Kidney epithelial cell (primary cell): ENCODE measurements around the gene PARN. TPM values are rescaled to one million over a fixed set of nuclear protein-coding genes. Genes with fewer than 3 reads are reported as not detected.
"Not testable (repeated sequence)": the region's sequence is repeated elsewhere in the genome, so short reads cannot be mapped to it uniquely, and the experiment has no call there.

ENCODE experiments used
- DNase-seq: peaks from one replicate; pipeline ENCODE4 v3.0.0-alpha.2; 2010; ENCODE audit warnings: low read depth
- H3K27me3 ChIP-seq: 2 replicates; pipeline ENCODE4 v1.6.0; 2011; ENCODE audit warnings: low read length; ENCODE audit not compliant: control insufficient read depth, insufficient read depth
- H3K36me3 ChIP-seq: 2 replicates; pipeline ENCODE4 v1.5.1; 2011; ENCODE audit warnings: low read length; ENCODE audit not compliant: control insufficient read depth, insufficient read depth
- H3K4me3 ChIP-seq: 2 replicates; pipeline ENCODE4 v1.5.1; 2011; ENCODE audit warnings: low read depth, mild to moderate bottlenecking, control low read depth, low read length
- CTCF ChIP-seq: IDR thresholded peaks from 2 replicates; pipeline ENCODE4 v1.5.1; 2011; ENCODE audit warnings: mild to moderate bottlenecking, moderate library complexity, low read length, control low read depth, inconsistent platforms; ENCODE audit not compliant: insufficient read depth, poor library complexity, severe bottlenecking
- total RNA-seq: library from RNA; depleted of rRNA; stranded (reverse); fragments of >200 nt; gene quantifications from 2 replicates; pipeline ENCODE4 v1.2.3, GENCODE V29; 2015

The PARN gene
- total RNA-seq, 1 donor from 2014 or later, result 28.0 TPM

- no peak overlapping the region for H3K4me3 ChIP-seq
- H3K36me3 ChIP-seq, result no peaks in the 10 kb centered on the region
- no peaks in the 10 kb centered on the region for H3K27me3 ChIP-seq
- no peak for TF ChIP-seq CTCF
- no peak for DNase-seq
These were observed 229.6 kb downstream of the PARN start for GRCh38 chr16:14400285-14400977.

GRCh38 chr16:14399378-14400284, 230.4 kb downstream of the PARN start:
- Histone ChIP-seq H3K36me3 (no peaks in the 10 kb centered on the region), H3K27me3 (no peaks in the 10 kb centered on the region), H3K4me3 (no peak overlapping the region)
- DNase-seq, result peak; percentile 50
- TF ChIP-seq CTCF, result no peak

- Histone ChIP-seq H3K4me3 (no peak overlapping the region), H3K27me3 (no peaks in the 10 kb centered on the region), H3K36me3 (no peaks in the 10 kb centered on the region)
- TF ChIP-seq CTCF, result no peak
- no peak for DNase-seq
These were observed 231.9 kb downstream of the PARN start for GRCh38 chr16:14398014-14398717.

GRCh38 chr16:14395710-14396304, 234.3 kb downstream of the PARN start:
- not testable (repeated sequence) for H3K4me3 ChIP-seq

GRCh38 chr16:14394834-14395233, 235.2 kb downstream of the PARN start:
- no peak for DNase-seq
- Histone ChIP-seq H3K36me3 (no peaks in the 10 kb centered on the region), H3K4me3 (no peak overlapping the region), H3K27me3 (no peaks in the 10 kb centered on the region)
- no peak for TF ChIP-seq CTCF

More at GRCh38 chr16:14395710-14396304, 234.3 kb downstream of the PARN start:
- not testable (repeated sequence) for H3K27me3 ChIP-seq, DNase-seq, H3K36me3 ChIP-seq

GRCh38 chr16:14392960-14393359, 237.1 kb downstream of the PARN start:
- no peaks in the 10 kb centered on the region for H3K36me3 ChIP-seq
- TF ChIP-seq CTCF, result no peak
- no peaks in the 10 kb centered on the region for H3K27me3 ChIP-seq
- DNase-seq, result no peak
- no peak overlapping the region for H3K4me3 ChIP-seq
